CD4-positive, CD25-positive, alpha-beta regulatory T cell (primary cell): Measurements from ENCODE around the gene DEFB131B. TPM values are rescaled to one million over a fixed set of nuclear protein-coding genes. Genes with fewer than 3 reads are reported as not detected.
"Not testable (repeated sequence)": the region's sequence is repeated elsewhere in the genome, so short reads cannot be mapped to it uniquely, and the experiment has no call there.

Experiments
- ATAC-seq, 2 donors: fragments of 150-1000 bp; cut with Tn5 transposase; one replicate each; pipeline ENCODE4 v1.10.0; 2021; ENCODE audit warnings: low read depth in 2 of 2, moderate number of reproducible peaks in 2 of 2, moderate library complexity in 1 of 2
- DNase-seq, 3 donors: peaks; one replicate each; pipeline versions ENCODE4 v3.0.0 to v3.0.0-alpha.2; 2012 to 2022; ENCODE audit warnings: mixed read lengths in 1 of 3
- H3K27ac ChIP-seq: one replicate; pipeline ENCODE4 v1.7.0; 2013; ENCODE audit warnings: mild to moderate bottlenecking, low read length; ENCODE audit not compliant: insufficient read depth, poor library complexity, severe bottlenecking
- H3K27me3 ChIP-seq: one replicate; pipeline ENCODE4 v1.7.0; 2013; ENCODE audit warnings: low read length; ENCODE audit not compliant: control insufficient read depth, insufficient read depth
- H3K36me3 ChIP-seq: one replicate; pipeline ENCODE4 v1.7.0; 2013; ENCODE audit warnings: mild to moderate bottlenecking, low read length, moderate library complexity; ENCODE audit not compliant: control insufficient read depth, insufficient read depth
- H3K4me1 ChIP-seq: 2 replicates; pipeline ENCODE4 v1.7.0; 2013; ENCODE audit warnings: mild to moderate bottlenecking, low read length; ENCODE audit not compliant: insufficient read depth, control insufficient read depth, poor library complexity, severe bottlenecking
- H3K4me3 ChIP-seq: one replicate; pipeline ENCODE4 v1.7.0; 2013; ENCODE audit warnings: low read depth, mild to moderate bottlenecking, low read length, moderate library complexity
- H3K9me3 ChIP-seq, 2 experiments: 1 replicate in 1 of 2; 2 replicates in 1 of 2; pipeline ENCODE4 v1.7.0; 2013; ENCODE audit warnings: low read length in 2 of 2, mild to moderate bottlenecking in 1 of 2, moderate library complexity in 1 of 2; ENCODE audit not compliant: control insufficient read depth in 2 of 2
- H3K27ac Mint-ChIP-seq, 3 donors: one replicate each; pipeline ENCODE4 v1.8.0; 2020 to 2022; ENCODE audit warnings: mild to moderate bottlenecking in 3 of 3, mixed read lengths in 3 of 3, moderate library complexity in 2 of 3
- H3K27me3 Mint-ChIP-seq: one replicate; pipeline ENCODE4 v1.8.0; 2022; ENCODE audit warnings: mild to moderate bottlenecking, mixed read lengths
- H3K36me3 Mint-ChIP-seq: one replicate; pipeline ENCODE4 v1.8.0; 2020; ENCODE audit warnings: mixed read lengths
- H3K4me1 Mint-ChIP-seq, 4 donors: one replicate each; pipeline ENCODE4 v1.8.0; 2020 to 2022; ENCODE audit warnings: mixed read lengths in 4 of 4, mild to moderate bottlenecking in 1 of 4
- H3K4me3 Mint-ChIP-seq, 4 donors: one replicate each; pipeline ENCODE4 v1.8.0; 2020 to 2022; ENCODE audit warnings: mild to moderate bottlenecking in 4 of 4, mixed read lengths in 4 of 4, moderate library complexity in 3 of 4
- H3K9me3 Mint-ChIP-seq, 7 donors: one replicate each; pipeline ENCODE4 v1.8.0; 2020 to 2022; ENCODE audit warnings: mixed read lengths in 7 of 7, mild to moderate bottlenecking in 3 of 7, moderate library complexity in 2 of 7
- polyA plus RNA-seq, 4 donors: library from polyadenylated mRNA; unstranded; fragments of 300-500 nt; fragmentation: Illumina TruSeq; gene quantifications; one replicate each; pipeline ENCODE4 v1.2.3, GENCODE V29; 2021
- total RNA-seq: library from RNA; stranded (reverse); gene quantifications from one replicate; pipeline ENCODE4 v1.2.3, GENCODE V29; 2022

DEFB131B gene
- total and polyA plus RNA-seq, 5 donors from 2014 or later: not detected

- not testable (repeated sequence) for H3K27ac ChIP-seq, H3K27me3 ChIP-seq, H3K4me1 ChIP-seq, H3K9me3 Mint-ChIP-seq, H3K4me3 Mint-ChIP-seq, ATAC-seq, H3K9me3 ChIP-seq, H3K4me3 ChIP-seq, H3K27me3 Mint-ChIP-seq, DNase-seq
- Mint-ChIP-seq H3K36me3 (peaks cover 49% of the 10 kb centered on the region), H3K27ac (peak overlapping the region in 1 of 3 donors; percentile 44), H3K4me1 (peaks cover 0 to 10% (median 5%) of the 10 kb centered on the region in 4 donors)
- peaks cover 33% of the 10 kb centered on the region for H3K36me3 ChIP-seq
Observed at GRCh38 chr11:71911986-71912340, 33.7 kb downstream of the DEFB131B start.

- Mint-ChIP-seq H3K4me3 (no peak overlapping the region), H3K9me3 (no peaks in the 10 kb centered on the region), H3K27me3 (no peaks in the 10 kb centered on the region), H3K36me3 (peaks cover 53% of the 10 kb centered on the region), H3K4me1 (peaks cover 0 to 10% (median 5%) of the 10 kb centered on the region in 4 donors), H3K27ac (peak overlapping the region in 1 of 3 donors; percentile 54)
- Histone ChIP-seq H3K4me3 (no peak overlapping the region), H3K4me1 (no peaks in the 10 kb centered on the region), H3K36me3 (peaks cover 49% of the 10 kb centered on the region), H3K27me3 (no peaks in the 10 kb centered on the region), H3K9me3 (no peaks in the 10 kb centered on the region), H3K27ac (no peak overlapping the region)
- ATAC-seq (no peak), DNase-seq (no peak)
Observed at GRCh38 chr11:71913756-71914526, 35.7 kb downstream of the DEFB131B start.

GRCh38 chr11:71914617-71915189, 36.5 kb downstream of the DEFB131B start:
- peaks cover 49% of the 10 kb centered on the region for H3K36me3 ChIP-seq
- ATAC-seq (no peak), DNase-seq (no peak)
- no peak overlapping the region for H3K27ac ChIP-seq
- Mint-ChIP-seq H3K36me3 (peaks cover 55% of the 10 kb centered on the region), H3K4me3 (no peak overlapping the region), H3K4me1 (peaks cover 0 to 10% (median 5%) of the 10 kb centered on the region in 4 donors), H3K27ac (no peak overlapping the region), H3K9me3 (no peaks in the 10 kb centered on the region), H3K27me3 (no peaks in the 10 kb centered on the region)
- H3K4me3 ChIP-seq: no peak overlapping the region
- H3K4me1 ChIP-seq: no peaks in the 10 kb centered on the region
- no peaks in the 10 kb centered on the region for H3K27me3 ChIP-seq
- no peaks in the 10 kb centered on the region for H3K9me3 ChIP-seq

GRCh38 chr11:71917646-71918140, 39.4 kb downstream of the DEFB131B start:
- DNase-seq: no peak
- no peak overlapping the region for H3K4me3 ChIP-seq
- Mint-ChIP-seq H3K4me3 (no peak overlapping the region), H3K27me3 (no peaks in the 10 kb centered on the region), H3K27ac (no peak overlapping the region), H3K4me1 (peaks cover 0 to 10% (median 5%) of the 10 kb centered on the region in 4 donors), H3K9me3 (no peaks in the 10 kb centered on the region), H3K36me3 (peaks cover 45% of the 10 kb centered on the region)
- H3K36me3 ChIP-seq: peaks cover 54% of the 10 kb centered on the region
- ATAC-seq: no peak
- H3K9me3 ChIP-seq: no peaks in the 10 kb centered on the region
- no peaks in the 10 kb centered on the region for H3K4me1 ChIP-seq
- H3K27ac ChIP-seq: no peak overlapping the region
- H3K27me3 ChIP-seq: no peaks in the 10 kb centered on the region

DNA sequence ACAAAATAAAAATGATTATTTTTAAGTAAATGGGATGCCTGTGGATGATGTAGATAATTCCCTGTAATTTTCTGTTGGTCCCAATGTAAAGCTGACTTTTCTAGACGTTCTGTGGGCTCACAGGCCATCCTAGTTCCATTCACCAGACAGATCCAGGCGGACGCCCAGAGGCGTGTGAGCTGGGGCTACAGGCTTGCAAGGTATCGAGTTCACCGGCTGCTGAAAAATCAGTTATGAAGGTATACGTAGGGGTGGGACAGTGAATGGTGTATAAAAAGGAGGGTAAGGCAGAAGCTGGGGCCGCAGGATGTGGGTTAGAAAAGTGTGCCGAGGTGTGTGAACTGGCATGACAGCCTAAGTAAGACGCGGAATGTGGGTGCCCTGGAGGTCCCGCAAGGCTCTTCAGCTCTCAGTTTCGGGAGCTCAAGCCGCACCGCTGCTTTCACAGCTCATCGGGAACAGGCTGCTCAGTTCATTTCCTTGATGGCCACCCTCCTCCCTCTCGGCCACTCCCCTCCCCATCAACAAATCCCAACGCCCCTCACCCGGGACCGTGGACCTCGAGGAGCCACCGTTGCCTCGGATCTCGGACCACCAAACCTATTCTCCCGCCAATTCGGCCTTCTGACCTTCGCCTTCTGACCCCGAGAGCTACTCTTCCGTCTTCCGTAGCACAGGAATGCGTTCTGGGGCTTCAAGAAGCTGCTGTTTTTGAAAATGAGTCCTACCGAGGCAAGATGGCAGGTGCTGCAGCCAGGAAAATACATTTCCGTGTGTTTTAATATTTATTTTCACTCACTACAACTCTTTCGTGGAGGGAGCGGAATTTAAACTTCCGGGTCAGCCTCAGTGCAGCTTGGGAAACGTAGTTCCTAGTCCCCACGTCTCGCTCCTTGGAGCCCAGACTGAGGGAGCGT, 49.8 kb downstream of the DEFB131B start, which contains the start of gene XNDC1N:
XNDC1N (minus strand) TSS at position 775 of the 917 bp plus-strand sequence. CDS start 5,241 bp downstream, outside the sequence.
- no peaks in the 10 kb centered on the region for H3K9me3 Mint-ChIP-seq

GRCh38 chr11:71928737-71929443, 50.6 kb downstream of the DEFB131B start, which contains the start of gene RNF121:
Gene RNF121, plus strand, starts transcription at chr11:71929046. Its CDS starts 16 bp downstream, at chr11:71929062.
- H3K27me3 ChIP-seq: no peaks in the 10 kb centered on the region
- H3K4me1 ChIP-seq: peaks cover 27% of the 10 kb centered on the region
- DNase-seq (peak; percentile 97 to 98 (median 98)), ATAC-seq (peak; percentile 94 to 95)
- H3K27ac ChIP-seq: peak within 1 kb of the TSS; percentile 93
- Mint-ChIP-seq H3K27me3 (peaks cover 6% of the 10 kb centered on the region), H3K4me1 (peaks cover 17 to 65% (median 50%) of the 10 kb centered on the region in 4 donors), H3K36me3 (peaks cover 5% of the 10 kb centered on the region), H3K27ac (peak within 1 kb of the TSS; percentile 99), H3K9me3 (no peaks in the 10 kb centered on the region), H3K4me3 (peak within 1 kb of the TSS; percentile 94 to 99 (median 98))
- peak within 1 kb of the TSS; percentile 99 for H3K4me3 ChIP-seq
- no peaks in the 10 kb centered on the region for H3K36me3 ChIP-seq
- H3K9me3 ChIP-seq: no peaks in the 10 kb centered on the region

More for the DNA sequence above, 49.8 kb downstream of the DEFB131B start, which contains the start of gene XNDC1N:
- H3K36me3 Mint-ChIP-seq: peaks cover 5% of the 10 kb centered on the region
- peak; percentile 81 to 82 for ATAC-seq
- H3K27me3 Mint-ChIP-seq: peaks cover 6% of the 10 kb centered on the region
- Histone ChIP-seq H3K4me3 (peak within 1 kb of the TSS; percentile 99), H3K27me3 (no peaks in the 10 kb centered on the region), H3K9me3 (no peaks in the 10 kb centered on the region), H3K27ac (peak within 1 kb of the TSS; percentile 93), H3K36me3 (no peaks in the 10 kb centered on the region), H3K4me1 (peaks cover 27% of the 10 kb centered on the region)
- peak; percentile 67 to 94 (median 70) for DNase-seq
- peak within 1 kb of the TSS; percentile 99 for H3K27ac Mint-ChIP-seq
- peaks cover 17 to 61% (median 45%) of the 10 kb centered on the region in 4 donors for H3K4me1 Mint-ChIP-seq
- H3K4me3 Mint-ChIP-seq: peak within 1 kb of the TSS; percentile 94 to 99 (median 98)
